ENCODE results near the gene MAST2. TPM values are rescaled to one million over a fixed set of nuclear protein-coding genes. Genes with fewer than 3 reads are reported as not detected.

Gene MAST2
- total and polyA plus RNA-seq, 9 of the 15 experiments (the other 6 are each of a cell fraction or from before 2014, with no cell fraction given) = 0.73 to 32.0 (median 17.8) TPM

DNA sequence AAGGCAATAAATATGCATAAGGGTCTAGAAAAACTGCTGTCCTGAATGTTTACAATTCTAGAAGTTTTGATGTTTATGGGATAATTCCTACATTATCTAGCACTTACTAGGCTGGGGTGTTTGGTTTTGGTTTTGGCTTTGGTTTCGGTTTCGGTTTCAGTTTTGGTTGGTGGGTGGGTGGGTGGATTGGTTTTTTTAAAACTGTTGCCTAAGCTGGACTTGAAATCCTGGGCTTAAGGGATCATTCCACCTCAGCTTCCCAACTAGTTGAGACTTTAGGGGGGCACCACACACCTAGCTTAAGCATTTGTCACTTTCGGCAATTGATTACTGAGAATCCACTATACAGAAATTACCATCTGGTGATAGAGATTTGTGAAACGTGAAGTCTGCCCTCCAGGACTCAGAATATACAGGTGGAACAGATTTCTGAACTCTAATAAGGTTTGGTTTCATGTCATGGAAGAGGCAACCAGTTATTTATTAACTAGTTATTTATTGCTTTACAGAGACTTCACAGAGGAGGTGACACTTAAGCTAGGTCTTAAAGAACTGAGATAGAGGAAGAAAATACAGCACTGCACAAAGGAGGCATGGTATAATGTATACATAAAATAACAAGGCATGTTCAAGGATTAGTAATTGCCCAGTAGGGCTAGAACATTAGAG, 259.4 kb downstream of the MAST2 start (continued):
- TF ChIP-seq, protein P1, sequence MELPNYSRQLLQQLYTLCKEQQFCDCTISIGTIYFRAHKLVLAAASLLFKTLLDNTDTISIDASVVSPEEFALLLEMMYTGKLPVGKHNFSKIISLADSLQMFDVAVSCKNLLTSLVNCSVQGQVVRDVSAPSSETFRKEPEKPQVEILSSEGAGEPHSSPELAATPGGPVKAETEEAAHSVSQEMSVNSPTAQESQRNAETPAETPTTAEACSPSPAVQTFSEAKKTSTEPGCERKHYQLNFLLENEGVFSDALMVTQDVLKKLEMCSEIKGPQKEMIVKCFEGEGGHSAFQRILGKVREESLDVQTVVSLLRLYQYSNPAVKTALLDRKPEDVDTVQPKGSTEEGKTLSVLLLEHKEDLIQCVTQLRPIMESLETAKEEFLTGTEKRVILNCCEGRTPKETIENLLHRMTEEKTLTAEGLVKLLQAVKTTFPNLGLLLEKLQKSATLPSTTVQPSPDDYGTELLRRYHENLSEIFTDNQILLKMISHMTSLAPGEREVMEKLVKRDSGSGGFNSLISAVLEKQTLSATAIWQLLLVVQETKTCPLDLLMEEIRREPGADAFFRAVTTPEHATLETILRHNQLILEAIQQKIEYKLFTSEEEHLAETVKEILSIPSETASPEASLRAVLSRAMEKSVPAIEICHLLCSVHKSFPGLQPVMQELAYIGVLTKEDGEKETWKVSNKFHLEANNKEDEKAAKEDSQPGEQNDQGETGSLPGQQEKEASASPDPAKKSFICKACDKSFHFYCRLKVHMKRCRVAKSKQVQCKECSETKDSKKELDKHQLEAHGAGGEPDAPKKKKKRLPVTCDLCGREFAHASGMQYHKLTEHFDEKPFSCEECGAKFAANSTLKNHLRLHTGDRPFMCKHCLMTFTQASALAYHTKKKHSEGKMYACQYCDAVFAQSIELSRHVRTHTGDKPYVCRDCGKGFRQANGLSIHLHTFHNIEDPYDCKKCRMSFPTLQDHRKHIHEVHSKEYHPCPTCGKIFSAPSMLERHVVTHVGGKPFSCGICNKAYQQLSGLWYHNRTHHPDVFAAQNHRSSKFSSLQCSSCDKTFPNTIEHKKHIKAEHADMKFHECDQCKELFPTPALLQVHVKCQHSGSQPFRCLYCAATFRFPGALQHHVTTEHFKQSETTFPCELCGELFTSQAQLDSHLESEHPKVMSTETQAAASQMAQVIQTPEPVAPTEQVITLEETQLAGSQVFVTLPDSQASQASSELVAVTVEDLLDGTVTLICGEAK (IDR thresholded peaks at IDR 0.05) = peak; percentile 69
- TF ChIP-seq, protein P1 (CRISPR knock-in tag; IDR thresholded peaks at IDR 0.05) = no peak
- TF ChIP-seq RAD21 (CRISPR knock-in tag; conservative IDR thresholded peaks at IDR 0.05 in 1 of 2, IDR thresholded peaks at IDR 0.05 in 1 of 2) = no peak
- TF ChIP-seq, protein P2, sequence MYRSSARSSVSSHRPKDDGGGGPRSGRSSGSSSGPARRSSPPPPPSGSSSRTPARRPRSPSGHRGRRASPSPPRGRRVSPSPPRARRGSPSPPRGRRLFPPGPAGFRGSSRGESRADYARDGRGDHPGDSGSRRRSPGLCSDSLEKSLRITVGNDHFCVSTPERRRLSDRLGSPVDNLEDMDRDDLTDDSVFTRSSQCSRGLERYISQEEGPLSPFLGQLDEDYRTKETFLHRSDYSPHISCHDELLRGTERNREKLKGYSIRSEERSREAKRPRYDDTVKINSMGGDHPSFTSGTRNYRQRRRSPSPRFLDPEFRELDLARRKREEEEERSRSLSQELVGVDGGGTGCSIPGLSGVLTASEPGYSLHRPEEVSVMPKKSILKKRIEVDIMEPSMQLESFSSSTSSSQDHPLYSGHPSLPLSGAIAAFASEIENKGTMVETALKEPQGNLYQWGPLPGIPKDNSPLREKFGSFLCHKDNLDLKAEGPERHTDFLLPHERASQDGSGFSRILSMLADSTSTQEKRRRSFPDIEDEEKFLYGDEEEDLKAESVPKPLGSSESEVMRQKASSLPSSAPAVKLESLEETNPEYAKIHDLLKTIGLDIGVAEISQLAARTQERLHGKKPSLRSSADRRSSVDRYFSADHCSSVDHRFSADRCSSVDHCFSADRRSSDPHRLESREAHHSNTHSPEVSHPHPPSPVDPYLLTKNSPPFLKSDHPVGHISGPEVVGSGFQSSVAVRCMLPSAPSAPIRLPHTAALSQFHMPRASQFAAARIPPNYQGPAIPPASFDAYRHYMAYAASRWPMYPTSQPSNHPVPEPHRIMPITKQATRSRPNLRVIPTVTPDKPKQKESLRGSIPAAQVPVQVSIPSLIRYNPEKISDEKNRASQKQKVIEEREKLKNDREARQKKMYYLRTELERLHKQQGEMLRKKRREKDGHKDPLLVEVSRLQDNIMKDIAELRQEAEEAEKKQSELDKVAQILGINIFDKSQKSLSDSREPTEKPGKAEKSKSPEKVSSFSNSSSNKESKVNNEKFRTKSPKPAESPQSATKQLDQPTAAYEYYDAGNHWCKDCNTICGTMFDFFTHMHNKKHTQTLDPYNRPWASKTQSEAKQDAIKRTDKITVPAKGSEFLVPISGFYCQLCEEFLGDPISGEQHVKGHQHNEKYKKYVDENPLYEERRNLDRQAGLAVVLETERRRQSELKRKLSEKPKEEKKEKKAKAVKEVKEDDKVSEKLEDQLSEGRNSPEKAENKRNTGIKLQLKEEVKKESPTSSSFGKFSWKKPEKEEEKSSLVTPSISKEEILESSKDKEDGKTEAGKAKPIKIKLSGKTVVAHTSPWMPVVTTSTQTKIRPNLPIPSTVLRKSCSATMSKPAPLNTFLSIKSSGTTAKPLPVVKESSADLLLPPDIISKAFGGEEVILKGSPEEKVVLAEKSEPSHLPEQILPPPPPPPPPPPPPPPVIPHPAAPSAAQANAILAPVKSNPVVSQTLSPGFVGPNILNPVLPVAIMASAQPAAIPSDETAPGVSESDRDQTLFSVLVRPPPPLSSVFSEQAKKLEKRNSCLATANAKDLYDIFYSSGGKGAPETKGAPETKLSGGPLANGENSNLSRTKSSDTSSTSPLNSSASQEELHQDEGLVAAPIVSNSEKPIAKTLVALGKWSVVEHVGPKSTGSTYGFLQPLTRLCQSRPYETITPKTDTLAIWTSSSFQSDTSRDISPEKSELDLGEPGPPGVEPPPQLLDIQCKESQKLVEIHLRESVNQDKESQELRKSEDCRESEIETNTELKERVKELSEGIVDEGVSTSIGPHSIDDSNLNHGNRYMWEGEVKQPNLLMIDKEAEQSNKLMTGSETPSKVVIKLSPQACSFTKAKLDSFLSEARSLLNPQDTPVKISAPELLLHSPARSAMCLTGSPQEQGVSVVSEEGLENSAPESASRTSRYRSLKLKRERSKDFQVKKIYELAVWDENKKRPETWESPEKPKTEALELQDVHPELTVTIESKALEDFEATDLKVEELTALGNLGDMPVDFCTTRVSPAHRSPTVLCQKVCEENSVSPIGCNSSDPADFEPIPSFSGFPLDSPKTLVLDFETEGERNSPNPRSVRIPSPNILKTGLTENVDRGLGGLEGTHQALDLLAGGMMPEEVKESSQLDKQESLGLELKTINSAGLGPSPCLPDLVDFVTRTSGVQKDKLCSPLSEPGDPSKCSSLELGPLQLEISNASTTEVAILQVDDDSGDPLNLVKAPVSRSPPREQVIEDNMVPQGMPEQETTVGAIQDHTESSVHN (IDR thresholded peaks at IDR 0.05; ENCODE audit: borderline replicate concordance in 1 of 2, low read depth in 1 of 2) = peak in 1 of 2 experiments; percentile 56; a peak in 1 of 4 replicates
